Astrocyte (in vitro differentiated cells and primary cell): ENCODE measurements around the gene TOR1AIP2. TPM values are rescaled to one million over a fixed set of nuclear protein-coding genes. Genes with fewer than 3 reads are reported as not detected.
"Not testable (repeated sequence)": the region's sequence is repeated elsewhere in the genome, so short reads cannot be mapped to it uniquely, and the experiment has no call there.

Experiments used
- DNase-seq: peaks from one replicate; pipeline ENCODE4 v3.0.0-alpha.2; 2010; ENCODE audit warnings: low read depth
- FAIRE-seq: peaks from 2 replicates; lab custom pipeline; 2011; peaks lifted over from hg19 to GRCh38; lab: Jason Lieb, UNC
- H2AFZ ChIP-seq: 2 replicates; pipeline ENCODE4 v1.6.0; 2012; ENCODE audit warnings: low read depth, low read length, inconsistent platforms
- H3K27ac ChIP-seq: 2 replicates; pipeline ENCODE4 v1.5.1; 2011; ENCODE audit warnings: low read depth, low read length, inconsistent platforms
- H3K27me3 ChIP-seq: 2 replicates; pipeline ENCODE4 v1.6.0; 2011; ENCODE audit warnings: low read length, inconsistent platforms; ENCODE audit not compliant: insufficient read depth
- H3K36me3 ChIP-seq: 2 replicates; pipeline ENCODE4 v1.5.1; 2011; ENCODE audit warnings: low read length, inconsistent platforms; ENCODE audit not compliant: insufficient read depth
- H3K4me1 ChIP-seq: 2 replicates; pipeline ENCODE4 v1.5.1; 2011; ENCODE audit warnings: low read length, inconsistent platforms; ENCODE audit not compliant: insufficient read depth
- H3K4me2 ChIP-seq: 2 replicates; pipeline ENCODE4 v1.6.0; 2012; ENCODE audit warnings: low read length, inconsistent platforms
- H3K4me3 ChIP-seq: 2 replicates; pipeline ENCODE4 v1.5.1; 2011; ENCODE audit warnings: low read depth, mild to moderate bottlenecking, low read length, inconsistent platforms; ENCODE audit not compliant: insufficient read depth
- H3K79me2 ChIP-seq: 2 replicates; pipeline ENCODE4 v1.6.0; 2012; ENCODE audit warnings: mild to moderate bottlenecking, low read length, inconsistent platforms; ENCODE audit not compliant: insufficient read depth
- H3K9ac ChIP-seq: 2 replicates; pipeline ENCODE4 v1.6.0; 2012; ENCODE audit warnings: mild to moderate bottlenecking, low read length, inconsistent platforms
- H3K9me3 ChIP-seq: 2 replicates; pipeline ENCODE4 v1.5.1; 2012; ENCODE audit warnings: low read depth, mild to moderate bottlenecking, low read length, inconsistent platforms; ENCODE audit not compliant: insufficient read depth
- H4K20me1 ChIP-seq: 2 replicates; pipeline ENCODE4 v1.6.0; 2012; ENCODE audit warnings: low read length, inconsistent platforms; ENCODE audit not compliant: insufficient read depth
- H3K27ac Mint-ChIP-seq: one replicate; pipeline ENCODE4 v1.8.0; 2021; ENCODE audit warnings: mild to moderate bottlenecking, mixed read lengths; ENCODE audit not compliant: unreplicated experiment
- H3K27me3 Mint-ChIP-seq: one replicate; pipeline ENCODE4 v1.8.0; 2021; ENCODE audit warnings: low read depth, mixed read lengths; ENCODE audit not compliant: unreplicated experiment
- H3K36me3 Mint-ChIP-seq: one replicate; pipeline ENCODE4 v1.8.0; 2021; ENCODE audit warnings: low read depth, mixed read lengths; ENCODE audit not compliant: unreplicated experiment
- H3K4me1 Mint-ChIP-seq: one replicate; pipeline ENCODE4 v1.8.0; 2021; ENCODE audit warnings: low read depth, mixed read lengths; ENCODE audit not compliant: unreplicated experiment
- H3K4me3 Mint-ChIP-seq: one replicate; pipeline ENCODE4 v1.8.0; 2021; ENCODE audit warnings: mild to moderate bottlenecking, moderate library complexity, mixed read lengths; ENCODE audit not compliant: unreplicated experiment
- H3K9me3 Mint-ChIP-seq: one replicate; pipeline ENCODE4 v1.8.0; 2021; ENCODE audit warnings: mild to moderate bottlenecking, mixed read lengths; ENCODE audit not compliant: unreplicated experiment
- EZH2 ChIP-seq: IDR thresholded peaks from 2 replicates; pipeline ENCODE4 v1.6.1; 2012; ENCODE audit warnings: mild to moderate bottlenecking, low read length, inconsistent platforms; ENCODE audit not compliant: insufficient read depth
- total RNA-seq: library from RNA; stranded (reverse); gene quantifications from 2 replicates; pipeline ENCODE4 v1.2.1, GENCODE V29; 2021
- TF ChIP-seq, protein P1 (sequence below): IDR thresholded peaks from 2 replicates; pipeline ENCODE4 v1.5.1; 2011; ENCODE audit warnings: low read depth, mild to moderate bottlenecking, inconsistent platforms, low read length, moderate library complexity; ENCODE audit not compliant: insufficient read depth

TOR1AIP2 gene
- total RNA-seq, 1 donor from 2014 or later: 141 TPM

DNA sequence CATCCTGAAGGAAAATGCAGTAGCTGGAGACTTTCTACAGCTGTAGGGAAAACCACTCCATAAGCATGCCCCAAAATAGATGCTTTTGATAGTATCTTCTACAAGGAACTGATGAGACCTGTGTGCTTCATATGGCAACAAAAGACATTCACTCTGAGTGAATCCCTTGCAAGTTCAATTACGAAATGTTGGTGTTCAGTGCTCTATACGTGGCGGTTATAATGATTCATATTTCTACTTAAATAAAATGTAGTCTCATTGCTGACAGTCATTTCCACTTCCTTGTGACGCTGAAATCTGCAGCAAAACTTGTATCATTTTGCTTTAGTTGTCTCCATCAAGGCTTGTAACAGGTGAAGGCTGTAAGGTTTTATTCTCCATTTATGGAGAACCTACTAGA, 20.6 kb downstream of the TOR1AIP2 start:
- Mint-ChIP-seq H3K4me1 (no peaks in the 10 kb centered on the region), H3K27ac (no peak overlapping the region), H3K36me3 (peaks cover 10% of the 10 kb centered on the region), H3K9me3 (no peaks in the 10 kb centered on the region), H3K4me3 (no peak overlapping the region), H3K27me3 (no peaks in the 10 kb centered on the region)
- Histone ChIP-seq H3K27ac (no peak overlapping the region), H4K20me1 (peaks cover 11% of the 10 kb centered on the region), H3K27me3 (no peaks in the 10 kb centered on the region), H3K9ac (no peak overlapping the region), H2AFZ (no peak overlapping the region), H3K4me2 (no peak overlapping the region), H3K79me2 (peaks cover 9% of the 10 kb centered on the region), H3K36me3 (peaks cover 11% of the 10 kb centered on the region), H3K4me1 (no peaks in the 10 kb centered on the region), H3K9me3 (no peaks in the 10 kb centered on the region), H3K4me3 (no peak overlapping the region)
- DNase-seq (no peak), FAIRE-seq (no peak)
- TF ChIP-seq, protein P1, sequence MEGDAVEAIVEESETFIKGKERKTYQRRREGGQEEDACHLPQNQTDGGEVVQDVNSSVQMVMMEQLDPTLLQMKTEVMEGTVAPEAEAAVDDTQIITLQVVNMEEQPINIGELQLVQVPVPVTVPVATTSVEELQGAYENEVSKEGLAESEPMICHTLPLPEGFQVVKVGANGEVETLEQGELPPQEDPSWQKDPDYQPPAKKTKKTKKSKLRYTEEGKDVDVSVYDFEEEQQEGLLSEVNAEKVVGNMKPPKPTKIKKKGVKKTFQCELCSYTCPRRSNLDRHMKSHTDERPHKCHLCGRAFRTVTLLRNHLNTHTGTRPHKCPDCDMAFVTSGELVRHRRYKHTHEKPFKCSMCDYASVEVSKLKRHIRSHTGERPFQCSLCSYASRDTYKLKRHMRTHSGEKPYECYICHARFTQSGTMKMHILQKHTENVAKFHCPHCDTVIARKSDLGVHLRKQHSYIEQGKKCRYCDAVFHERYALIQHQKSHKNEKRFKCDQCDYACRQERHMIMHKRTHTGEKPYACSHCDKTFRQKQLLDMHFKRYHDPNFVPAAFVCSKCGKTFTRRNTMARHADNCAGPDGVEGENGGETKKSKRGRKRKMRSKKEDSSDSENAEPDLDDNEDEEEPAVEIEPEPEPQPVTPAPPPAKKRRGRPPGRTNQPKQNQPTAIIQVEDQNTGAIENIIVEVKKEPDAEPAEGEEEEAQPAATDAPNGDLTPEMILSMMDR: no peak
- TF ChIP-seq EZH2: no peak

DNA sequence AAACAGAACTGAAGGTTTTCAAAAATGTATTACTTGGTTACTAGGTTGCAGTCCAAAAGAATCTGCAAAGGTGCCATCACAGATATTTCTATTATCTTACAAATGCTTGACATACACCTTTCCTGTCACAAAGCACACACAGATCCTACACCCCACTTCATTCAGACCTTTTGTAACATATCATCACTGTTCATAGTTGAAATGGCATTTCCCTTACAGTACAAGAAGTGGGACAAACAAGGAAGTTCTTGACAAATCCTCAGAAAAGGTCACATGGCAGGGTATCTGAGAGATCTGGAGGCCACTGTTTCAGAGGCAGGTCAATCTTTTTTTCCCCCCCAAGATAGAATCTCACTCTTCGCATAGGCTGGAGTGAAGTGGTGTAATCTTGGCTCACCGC, 21.3 kb downstream of the TOR1AIP2 start:
- Mint-ChIP-seq H3K27ac (no peak overlapping the region), H3K4me1 (no peaks in the 10 kb centered on the region), H3K36me3 (peaks cover 10% of the 10 kb centered on the region), H3K9me3 (no peaks in the 10 kb centered on the region), H3K4me3 (no peak overlapping the region), H3K27me3 (no peaks in the 10 kb centered on the region)
- Histone ChIP-seq H3K27ac (no peak overlapping the region), H3K9ac (no peak overlapping the region), H3K4me3 (no peak overlapping the region), H2AFZ (no peak overlapping the region), H3K4me2 (no peak overlapping the region), H3K9me3 (no peaks in the 10 kb centered on the region), H3K27me3 (no peaks in the 10 kb centered on the region), H3K4me1 (no peaks in the 10 kb centered on the region), H3K79me2 (peaks cover 3% of the 10 kb centered on the region), H4K20me1 (peaks cover 5% of the 10 kb centered on the region), H3K36me3 (peaks cover 16% of the 10 kb centered on the region)
- no peak for DNase-seq
- TF ChIP-seq, protein P1: no peak
- TF ChIP-seq EZH2: no peak
- no peak for FAIRE-seq

DNA sequence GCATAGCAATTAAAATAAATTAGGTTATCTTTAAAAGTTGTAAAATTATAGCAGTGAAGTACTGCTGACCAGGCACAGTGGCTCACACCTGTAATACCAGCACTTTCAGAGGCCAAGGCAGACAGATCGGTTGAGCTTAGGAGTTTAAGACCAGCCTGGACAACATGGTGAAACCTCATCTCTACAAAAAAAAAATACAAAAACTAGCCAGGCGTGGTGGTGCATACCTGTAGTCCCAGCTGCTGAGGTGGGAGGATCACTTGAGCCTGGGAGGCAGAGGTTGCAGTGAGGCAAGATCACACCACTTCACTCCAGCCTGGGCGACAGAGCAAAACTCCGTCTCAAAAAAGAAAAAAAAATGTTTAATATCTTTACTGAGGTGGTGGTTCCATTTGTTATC, 21.8 kb downstream of the TOR1AIP2 start:
- not testable (repeated sequence) for H3K4me3 ChIP-seq, H3K4me1 ChIP-seq, H3K9me3 ChIP-seq, H3K79me2 ChIP-seq, H3K4me1 Mint-ChIP-seq, H2AFZ ChIP-seq, H3K27me3 Mint-ChIP-seq, H3K4me2 ChIP-seq, H3K9me3 Mint-ChIP-seq, H3K4me3 Mint-ChIP-seq, H3K36me3 Mint-ChIP-seq, H3K27me3 ChIP-seq, H3K27ac ChIP-seq, H3K9ac ChIP-seq, DNase-seq, H4K20me1 ChIP-seq, H3K27ac Mint-ChIP-seq, FAIRE-seq
- peaks cover 21% of the 10 kb centered on the region for H3K36me3 ChIP-seq
